HUES48 (cell line): ENCODE results near the gene BNIPL.

Experiments used
- H3K27ac ChIP-seq: one replicate; pipeline ENCODE4 v1.7.0; 2013; ENCODE audit warnings: low read depth, low read length, inconsistent platforms
- H3K27me3 ChIP-seq: 2 replicates; pipeline ENCODE4 v1.6.1; 2013; ENCODE audit warnings: mild to moderate bottlenecking, low read length; ENCODE audit not compliant: control insufficient read depth, insufficient read depth
- H3K36me3 ChIP-seq: 2 replicates; pipeline ENCODE4 v1.6.1; 2013; ENCODE audit warnings: low read length; ENCODE audit not compliant: control insufficient read depth, insufficient read depth
- H3K4me1 ChIP-seq: 2 replicates; pipeline ENCODE4 v1.6.1; 2013; ENCODE audit warnings: mild to moderate bottlenecking, low read length; ENCODE audit not compliant: control insufficient read depth, insufficient read depth
- H3K4me3 ChIP-seq: 2 replicates; pipeline ENCODE4 v1.5.1; 2013; ENCODE audit warnings: mild to moderate bottlenecking, low read depth, low read length
- H3K9ac ChIP-seq: 2 replicates; pipeline ENCODE4 v1.6.1; 2013; ENCODE audit warnings: mild to moderate bottlenecking, low read depth, low read length, moderate library complexity
- H3K9me3 ChIP-seq: 2 replicates; pipeline ENCODE4 v1.6.1; 2013; ENCODE audit warnings: low read length; ENCODE audit not compliant: control insufficient read depth, insufficient read depth

Gene BNIPL

DNA sequence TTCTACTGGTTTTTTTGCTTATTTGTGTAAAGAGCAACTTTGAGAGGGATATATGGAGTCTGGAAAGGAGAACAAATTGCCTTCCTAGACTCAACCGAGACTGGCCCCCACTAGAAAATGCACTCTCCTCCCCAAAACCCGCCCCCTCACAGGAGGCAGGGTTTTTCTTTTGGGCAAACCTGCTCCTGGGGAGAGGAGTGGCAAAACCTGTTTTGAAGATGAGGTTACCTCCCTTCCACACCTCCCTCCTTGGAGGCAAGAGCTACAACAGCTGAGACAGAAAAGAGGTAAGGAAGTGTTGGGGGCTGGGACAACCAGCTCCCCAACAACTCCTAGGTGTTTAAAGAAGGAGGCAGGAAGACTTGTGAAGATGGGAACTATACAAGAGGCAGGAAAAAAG is at the start of gene BNIPL:
Gene BNIPL (plus strand): TSS at position 231 of the 400 bp plus-strand sequence. CDS start 140 bp downstream, at position 371.
- H3K27ac ChIP-seq = peak within 1 kb of the TSS; percentile 39
- no peak within 1 kb of the TSS for H3K9ac ChIP-seq
- H3K36me3 ChIP-seq = peaks cover 17% of the 10 kb centered on the region
- peak within 1 kb of the TSS; percentile 30; the same call in 1 of the 2 replicates for H3K4me3 ChIP-seq
- H3K4me1 ChIP-seq = peaks cover 7% of the 10 kb centered on the region
- no peaks in the 10 kb centered on the region for H3K27me3 ChIP-seq
- H3K9me3 ChIP-seq = no peaks in the 10 kb centered on the region

- H3K36me3 ChIP-seq = no peaks in the 10 kb centered on the region
- no peaks in the 10 kb centered on the region for H3K27me3 ChIP-seq
- no peak overlapping the region for H3K9ac ChIP-seq
- no peaks in the 10 kb centered on the region for H3K4me1 ChIP-seq
- no peak overlapping the region for H3K4me3 ChIP-seq
- no peak overlapping the region for H3K27ac ChIP-seq
- no peaks in the 10 kb centered on the region for H3K9me3 ChIP-seq
Observed at GRCh38 chr1:150987924-150988323, 48.5 kb upstream of the BNIPL start.

DNA sequence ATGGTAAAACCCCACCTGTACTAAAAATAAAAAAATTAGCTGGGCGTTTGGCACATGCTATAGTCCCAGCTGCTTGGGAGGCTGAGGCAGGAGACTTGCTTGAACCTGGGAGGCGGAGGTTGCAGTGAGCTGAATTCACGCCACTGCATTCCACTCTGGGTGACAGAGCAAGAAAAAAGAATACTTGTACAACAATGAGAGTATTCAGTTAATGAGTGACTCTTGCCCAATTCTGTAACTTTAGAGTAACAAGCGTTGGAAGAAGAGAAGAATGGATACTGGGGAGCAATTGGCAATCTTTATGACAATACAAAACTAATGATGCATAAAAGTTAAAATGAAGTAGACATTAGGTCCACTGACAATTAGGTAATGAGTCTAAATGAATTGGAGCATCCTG is 43.8 kb upstream of the BNIPL start:
- Histone ChIP-seq H3K9ac (no peak overlapping the region), H3K9me3 (no peaks in the 10 kb centered on the region), H3K27me3 (no peaks in the 10 kb centered on the region), H3K27ac (no peak overlapping the region), H3K36me3 (peaks cover 9% of the 10 kb centered on the region), H3K4me1 (peaks cover 3% of the 10 kb centered on the region; the same call in 1 of the 2 replicates), H3K4me3 (no peak overlapping the region)

GRCh38 chr1:150994248-150994647 is 42.1 kb upstream of the BNIPL start:
- no peak overlapping the region for H3K4me3 ChIP-seq
- no peaks in the 10 kb centered on the region for H3K27me3 ChIP-seq
- H3K27ac ChIP-seq = no peak overlapping the region
- no peak overlapping the region for H3K9ac ChIP-seq
- H3K9me3 ChIP-seq = no peaks in the 10 kb centered on the region
- H3K36me3 ChIP-seq = peaks cover 18% of the 10 kb centered on the region
- H3K4me1 ChIP-seq = peaks cover 3% of the 10 kb centered on the region; the same call in 1 of the 2 replicates

DNA sequence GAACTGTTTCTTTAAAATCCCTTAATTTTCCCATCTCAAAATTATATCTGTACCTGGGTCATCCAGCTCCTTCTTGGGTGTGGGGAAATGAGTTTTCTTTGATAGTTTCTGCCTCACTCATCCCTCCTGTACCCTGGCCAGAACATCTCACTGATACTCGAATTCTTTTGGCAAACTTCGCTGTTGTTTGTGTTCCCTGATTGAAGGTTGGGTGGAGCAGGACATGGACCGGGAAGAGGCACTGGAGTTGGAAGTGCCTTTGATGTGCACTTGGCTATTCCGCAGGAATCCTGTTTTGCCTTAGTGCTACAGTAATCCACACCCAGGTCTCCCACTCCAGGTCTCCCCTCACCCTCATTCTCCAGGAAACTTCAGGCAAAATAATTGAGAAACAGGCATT is 40.9 kb upstream of the BNIPL start:
- Histone ChIP-seq H3K4me1 (peaks cover 3% of the 10 kb centered on the region; the same call in 1 of the 2 replicates), H3K36me3 (peaks cover 19% of the 10 kb centered on the region), H3K27ac (no peak overlapping the region), H3K4me3 (no peak overlapping the region), H3K9me3 (no peaks in the 10 kb centered on the region), H3K9ac (no peak overlapping the region), H3K27me3 (no peaks in the 10 kb centered on the region)

GRCh38 chr1:150995896-150996295 is 40.5 kb upstream of the BNIPL start:
- Histone ChIP-seq H3K4me1 (peaks cover 3% of the 10 kb centered on the region; the same call in 1 of the 2 replicates), H3K27ac (no peak overlapping the region), H3K27me3 (no peaks in the 10 kb centered on the region), H3K4me3 (no peak overlapping the region), H3K9ac (no peak overlapping the region), H3K9me3 (no peaks in the 10 kb centered on the region), H3K36me3 (peaks cover 19% of the 10 kb centered on the region)

DNA sequence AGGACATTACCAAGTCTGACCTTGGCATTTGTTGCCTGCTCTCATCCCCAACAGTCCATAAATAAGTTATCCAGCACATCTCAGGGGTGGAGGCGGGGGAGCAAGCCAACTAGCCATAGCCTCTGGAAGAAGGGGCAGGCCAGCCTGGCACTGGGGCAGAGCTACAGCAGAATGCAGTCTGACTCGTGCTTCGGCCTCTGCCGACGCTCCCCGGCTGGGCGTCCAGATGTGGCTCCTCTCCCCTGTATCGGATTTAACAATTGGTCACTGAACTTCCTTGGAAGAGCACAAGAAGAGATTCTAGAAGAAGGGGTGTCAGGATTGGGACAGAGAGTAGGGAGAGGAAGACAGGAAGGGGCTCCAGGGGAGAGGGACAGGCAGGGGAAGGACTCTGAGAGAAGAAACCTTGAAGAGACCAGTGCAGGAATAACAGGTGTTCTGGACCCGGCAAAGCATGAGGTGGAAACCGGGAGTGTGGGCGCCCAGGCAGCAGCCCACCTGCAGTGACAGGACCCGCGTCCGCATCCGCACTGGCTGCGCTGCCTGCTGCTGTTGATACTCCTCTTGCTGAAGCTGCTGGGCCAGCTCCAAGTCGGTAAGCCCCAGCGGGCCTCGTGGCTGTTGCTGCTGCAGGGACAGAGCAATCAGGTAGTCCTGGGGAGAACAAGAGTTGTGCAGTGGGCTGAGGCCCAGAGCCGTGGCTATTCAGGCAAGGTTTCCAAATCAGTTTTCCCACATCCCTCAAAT is 39.1 kb upstream of the BNIPL start:
- Histone ChIP-seq H3K4me3 (no peak overlapping the region), H3K4me1 (peaks cover 3% of the 10 kb centered on the region; the same call in 1 of the 2 replicates), H3K27ac (no peak overlapping the region), H3K36me3 (peaks cover 19% of the 10 kb centered on the region), H3K9ac (no peak overlapping the region), H3K9me3 (no peaks in the 10 kb centered on the region), H3K27me3 (no peaks in the 10 kb centered on the region)

GRCh38 chr1:150997949-150998348 is 38.4 kb upstream of the BNIPL start:
- no peak overlapping the region for H3K4me3 ChIP-seq
- peaks cover 3% of the 10 kb centered on the region; the same call in 1 of the 2 replicates for H3K4me1 ChIP-seq
- H3K27ac ChIP-seq = no peak overlapping the region
- peaks cover 19% of the 10 kb centered on the region for H3K36me3 ChIP-seq
- no peak overlapping the region for H3K9ac ChIP-seq
- no peaks in the 10 kb centered on the region for H3K9me3 ChIP-seq
- H3K27me3 ChIP-seq = no peaks in the 10 kb centered on the region

DNA sequence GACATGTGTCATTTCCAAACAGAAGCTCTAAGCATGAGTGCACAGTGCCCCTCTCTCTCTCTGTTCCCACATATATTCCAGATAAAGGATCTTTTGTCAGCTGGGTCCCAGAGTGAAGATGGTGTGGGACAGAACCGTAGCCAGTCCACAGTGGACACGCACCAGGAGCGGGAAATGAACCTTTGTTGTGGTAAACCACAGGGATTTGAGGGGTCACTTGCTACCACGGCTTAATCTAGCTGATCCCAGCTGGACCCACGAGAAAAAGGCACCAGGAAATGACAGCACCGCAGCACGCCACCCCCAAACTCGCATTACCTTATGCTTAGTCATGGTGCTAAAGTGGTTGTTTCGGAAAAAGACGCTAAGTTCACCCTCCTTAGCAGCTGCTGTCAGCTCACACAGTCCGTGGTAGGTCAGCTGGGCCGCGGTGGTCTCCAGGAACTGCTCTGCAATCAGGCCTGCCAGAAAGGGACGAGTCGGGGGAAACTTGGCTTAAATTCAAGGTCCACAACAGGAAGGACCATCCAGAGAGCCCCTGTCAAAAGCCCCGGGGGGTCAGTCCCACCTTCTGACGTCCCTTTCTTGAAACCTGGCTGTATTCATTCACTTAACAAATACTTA is 37.2 kb upstream of the BNIPL start:
- Histone ChIP-seq H3K4me3 (no peak overlapping the region), H3K4me1 (peaks cover 3% of the 10 kb centered on the region; the same call in 1 of the 2 replicates), H3K9me3 (no peaks in the 10 kb centered on the region), H3K27ac (no peak overlapping the region), H3K9ac (no peak overlapping the region), H3K36me3 (peaks cover 19% of the 10 kb centered on the region), H3K27me3 (no peaks in the 10 kb centered on the region)

GRCh38 chr1:150999926-151000325 is 36.5 kb upstream of the BNIPL start:
- no peak overlapping the region for H3K9ac ChIP-seq
- H3K4me1 ChIP-seq = peaks cover 3% of the 10 kb centered on the region; the same call in 1 of the 2 replicates
- H3K36me3 ChIP-seq = peaks cover 19% of the 10 kb centered on the region
- H3K27me3 ChIP-seq = no peaks in the 10 kb centered on the region
- H3K4me3 ChIP-seq = no peak overlapping the region
- no peaks in the 10 kb centered on the region for H3K9me3 ChIP-seq
- H3K27ac ChIP-seq = no peak overlapping the region

GRCh38 chr1:151000408-151000807 is 36.0 kb upstream of the BNIPL start:
- Histone ChIP-seq H3K9me3 (no peaks in the 10 kb centered on the region), H3K36me3 (peaks cover 19% of the 10 kb centered on the region), H3K9ac (no peak overlapping the region), H3K27ac (no peak overlapping the region), H3K4me1 (peaks cover 4% of the 10 kb centered on the region; the same call in 1 of the 2 replicates), H3K27me3 (no peaks in the 10 kb centered on the region), H3K4me3 (no peak overlapping the region)
